Ramos (cell line): Measurements from ENCODE around the gene SF1.

Source experiments
- in situ Hi-C: fragments of 300-500 bp; cut with MboI; formaldehyde crosslinking; loops from one replicate; pipeline ENCODE4 v1.14.3; 2022; ENCODE audit warnings: low sequenced_read_pairs; ENCODE audit not compliant: unreplicated experiment

SF1 gene

GRCh38 chr11:64762674-64763525 is 15.4 kb downstream of the SF1 start:
- in situ Hi-C loops: no loop called here

GRCh38 chr11:64762277-64762673 is 16.1 kb downstream of the SF1 start:
- in situ Hi-C loops: no loop called here

- in situ Hi-C loops: no loop called here
These were observed 17.5 kb downstream of the SF1 start for GRCh38 chr11:64760759-64761420.

- in situ Hi-C loops: no loop called here
These were observed 18.3 kb downstream of the SF1 start, which contains the start of gene PYGM for GRCh38 chr11:64759722-64760719. PYGM (minus strand) TSS chr11:64759974; CDS start chr11:64759898, 76 bp downstream.

GRCh38 chr11:64759131-64759721 is 19.1 kb downstream of the SF1 start:
- in situ Hi-C loops: no loop called here

- in situ Hi-C loops: no loop called here
These were observed 19.8 kb downstream of the SF1 start for GRCh38 chr11:64758330-64759079.

GRCh38 chr11:64757549-64758329 is 20.6 kb downstream of the SF1 start:
- in situ Hi-C loops: no loop called here

- in situ Hi-C loops: no loop called here
These were observed 22.5 kb downstream of the SF1 start for GRCh38 chr11:64755681-64756361.

GRCh38 chr11:64754919-64755662 is 23.3 kb downstream of the SF1 start:
- in situ Hi-C loops: no loop called here

- in situ Hi-C loops: no loop called here
These were observed 24.0 kb downstream of the SF1 start for GRCh38 chr11:64754124-64754918.

GRCh38 chr11:64753380-64754123 is 24.8 kb downstream of the SF1 start:
- in situ Hi-C loops: no loop called here

GRCh38 chr11:64753019-64753379 is 25.3 kb downstream of the SF1 start:
- in situ Hi-C loops: no loop called here

GRCh38 chr11:64752175-64752970 is 26.0 kb downstream of the SF1 start:
- in situ Hi-C loops: no loop called here

- in situ Hi-C loops: no loop called here
These were observed 26.8 kb downstream of the SF1 start for GRCh38 chr11:64751580-64751979.

GRCh38 chr11:64751136-64751535 is 27.2 kb downstream of the SF1 start:
- in situ Hi-C loops: no loop called here
